ENCODE data around the gene BRD1. TPM values are rescaled to one million over a fixed set of nuclear protein-coding genes. Genes with fewer than 3 reads are reported as not detected.

BRD1 gene
- total and polyA plus RNA-seq, 4 donors: 7.6 to 32.2 (median 24.2) TPM

GRCh38 chr22:49849161-49850020 is 21.7 kb upstream of the BRD1 start:
- no peaks in the 10 kb centered on the region for H3K36me3 ChIP-seq (ENCODE audit: control insufficient read depth in 1 of 2, insufficient read depth in 2 of 2, low read length in 1 of 2)
- no peak overlapping the region for H3K4me3 ChIP-seq (ENCODE audit: low read length in 2 of 2)
- no peak for ATAC-seq (ENCODE audit: low FRiP score)
- WGBS, 2 donors: 2 to 3% methylated on average over 61 to 89 of the region's 89 CpGs
- H3K27ac ChIP-seq (ENCODE audit: low read depth in 1 of 2, low read length in 2 of 2): no peak overlapping the region
- intact Hi-C loops (cut with DNase I): no loop called here
- no peaks in the 10 kb centered on the region for H3K9me3 ChIP-seq (ENCODE audit: control insufficient read depth, low read length)
- no peaks in the 10 kb centered on the region for H3K4me1 ChIP-seq (ENCODE audit: control insufficient read depth in 1 of 2, insufficient read depth in 2 of 2, low read length in 2 of 2)
- DNase-seq: peak in 1 of 2 donors; percentile 76
- H3K27me3 ChIP-seq (ENCODE audit: control insufficient read depth in 1 of 2, insufficient read depth in 2 of 2, low read length in 1 of 2): no peaks in the 10 kb centered on the region

- WGBS, 2 donors: 0 to 1% methylated on average over 31 to 51 of the region's 51 CpGs
- Histone ChIP-seq H3K4me1 (ENCODE audit: control insufficient read depth in 1 of 2, insufficient read depth in 2 of 2, low read length in 2 of 2) (no peaks in the 10 kb centered on the region), H3K27ac (ENCODE audit: low read depth in 1 of 2, low read length in 2 of 2) (no peak overlapping the region), H3K4me3 (ENCODE audit: low read length in 2 of 2) (peak overlapping the region in 1 of 2 donors; percentile 25), H3K36me3 (ENCODE audit: control insufficient read depth in 1 of 2, insufficient read depth in 2 of 2, low read length in 1 of 2) (no peaks in the 10 kb centered on the region), H3K27me3 (ENCODE audit: control insufficient read depth in 1 of 2, insufficient read depth in 2 of 2, low read length in 1 of 2) (no peaks in the 10 kb centered on the region), H3K9me3 (ENCODE audit: control insufficient read depth, low read length) (no peaks in the 10 kb centered on the region)
- DNase-seq (peak; percentile 49 to 72), ATAC-seq (ENCODE audit: low FRiP score) (no peak)
- intact Hi-C loops (cut with DNase I): no loop called here
Measured at GRCh38 chr22:49848690-49849160, 21.1 kb upstream of the BRD1 start.

- Histone ChIP-seq H3K36me3 (ENCODE audit: control insufficient read depth in 1 of 2, insufficient read depth in 2 of 2, low read length in 1 of 2) (no peaks in the 10 kb centered on the region), H3K4me1 (ENCODE audit: control insufficient read depth in 1 of 2, insufficient read depth in 2 of 2, low read length in 2 of 2) (no peaks in the 10 kb centered on the region), H3K4me3 (ENCODE audit: low read length in 2 of 2) (peak overlapping the region in 1 of 2 donors; percentile 25), H3K27ac (ENCODE audit: low read depth in 1 of 2, low read length in 2 of 2) (no peak overlapping the region), H3K27me3 (ENCODE audit: control insufficient read depth in 1 of 2, insufficient read depth in 2 of 2, low read length in 1 of 2) (no peaks in the 10 kb centered on the region), H3K9me3 (ENCODE audit: control insufficient read depth, low read length) (no peaks in the 10 kb centered on the region)
- intact Hi-C loops (cut with DNase I): no loop called here
- ATAC-seq (ENCODE audit: low FRiP score): no peak
- DNase-seq: peak; percentile 71 to 85
- WGBS, 2 donors: 15% methylated on average over 59 to 64 of the region's 64 CpGs
Measured at GRCh38 chr22:49847751-49848689, 20.3 kb upstream of the BRD1 start.

GRCh38 chr22:49845666-49846459 is 18.2 kb upstream of the BRD1 start:
- intact Hi-C loops (cut with DNase I): no loop called here
- 80 to 85% methylated on average over 19 of the region's 19 CpGs for WGBS, 2 donors
- H3K4me1 ChIP-seq (ENCODE audit: control insufficient read depth in 1 of 2, insufficient read depth in 2 of 2, low read length in 2 of 2): no peaks in the 10 kb centered on the region
- no peak for ATAC-seq (ENCODE audit: low FRiP score)
- H3K36me3 ChIP-seq (ENCODE audit: control insufficient read depth in 1 of 2, insufficient read depth in 2 of 2, low read length in 1 of 2): no peaks in the 10 kb centered on the region
- no peaks in the 10 kb centered on the region for H3K9me3 ChIP-seq (ENCODE audit: control insufficient read depth, low read length)
- peak in 1 of 2 donors; percentile 66 for DNase-seq
- H3K27me3 ChIP-seq (ENCODE audit: control insufficient read depth in 1 of 2, insufficient read depth in 2 of 2, low read length in 1 of 2): no peaks in the 10 kb centered on the region
- no peak overlapping the region for H3K27ac ChIP-seq (ENCODE audit: low read depth in 1 of 2, low read length in 2 of 2)
- H3K4me3 ChIP-seq (ENCODE audit: low read length in 2 of 2): no peak overlapping the region

- no peaks in the 10 kb centered on the region for H3K9me3 ChIP-seq (ENCODE audit: control insufficient read depth, low read length)
- no peak overlapping the region for H3K4me3 ChIP-seq (ENCODE audit: low read length in 2 of 2)
- ATAC-seq (ENCODE audit: low FRiP score) (no peak), DNase-seq (peak in 1 of 2 donors; percentile 15)
- H3K27ac ChIP-seq (ENCODE audit: low read depth in 1 of 2, low read length in 2 of 2): no peak overlapping the region
- H3K27me3 ChIP-seq (ENCODE audit: control insufficient read depth in 1 of 2, insufficient read depth in 2 of 2, low read length in 1 of 2): no peaks in the 10 kb centered on the region
- 79 to 82% methylated on average over 16 of the region's 16 CpGs for WGBS, 2 donors
- no peaks in the 10 kb centered on the region for H3K36me3 ChIP-seq (ENCODE audit: control insufficient read depth in 1 of 2, insufficient read depth in 2 of 2, low read length in 1 of 2)
- no peaks in the 10 kb centered on the region for H3K4me1 ChIP-seq (ENCODE audit: control insufficient read depth in 1 of 2, insufficient read depth in 2 of 2, low read length in 2 of 2)
- intact Hi-C loops (cut with DNase I): no loop called here
Measured at GRCh38 chr22:49845241-49845640, 17.6 kb upstream of the BRD1 start.

- intact Hi-C loops (cut with DNase I): no loop called here
- Histone ChIP-seq H3K36me3 (ENCODE audit: control insufficient read depth in 1 of 2, insufficient read depth in 2 of 2, low read length in 1 of 2) (no peaks in the 10 kb centered on the region), H3K9me3 (ENCODE audit: control insufficient read depth, low read length) (no peaks in the 10 kb centered on the region), H3K27me3 (ENCODE audit: control insufficient read depth in 1 of 2, insufficient read depth in 2 of 2, low read length in 1 of 2) (no peaks in the 10 kb centered on the region), H3K27ac (ENCODE audit: low read depth in 1 of 2, low read length in 2 of 2) (no peak overlapping the region), H3K4me3 (ENCODE audit: low read length in 2 of 2) (no peak overlapping the region), H3K4me1 (ENCODE audit: control insufficient read depth in 1 of 2, insufficient read depth in 2 of 2, low read length in 2 of 2) (no peaks in the 10 kb centered on the region)
- ATAC-seq (ENCODE audit: low FRiP score): no peak
- 69 to 73% methylated on average over 25 to 29 of the region's 29 CpGs for WGBS, 2 donors
- DNase-seq: peak; percentile 46 to 75
Measured at GRCh38 chr22:49838771-49839717, 11.4 kb upstream of the BRD1 start.

GRCh38 chr22:49833340-49834007 is 5.8 kb upstream of the BRD1 start:
- Histone ChIP-seq H3K27ac (ENCODE audit: low read depth in 1 of 2, low read length in 2 of 2) (no peak overlapping the region), H3K4me3 (ENCODE audit: low read length in 2 of 2) (no peak overlapping the region), H3K4me1 (ENCODE audit: control insufficient read depth in 1 of 2, insufficient read depth in 2 of 2, low read length in 2 of 2) (no peaks in the 10 kb centered on the region), H3K27me3 (ENCODE audit: control insufficient read depth in 1 of 2, insufficient read depth in 2 of 2, low read length in 1 of 2) (no peaks in the 10 kb centered on the region), H3K9me3 (ENCODE audit: control insufficient read depth, low read length) (peaks cover 2% of the 10 kb centered on the region), H3K36me3 (ENCODE audit: control insufficient read depth in 1 of 2, insufficient read depth in 2 of 2, low read length in 1 of 2) (no peaks in the 10 kb centered on the region)
- intact Hi-C loops (cut with DNase I): no loop called here
- ATAC-seq (ENCODE audit: low FRiP score) (no peak), DNase-seq (peak in 1 of 2 donors; percentile 4)
- 91% methylated on average over 11 of the region's 11 CpGs for WGBS, 2 donors

All from aorta (tissue), 5 donors.